GM12865 (cell line): ENCODE results near the gene TBC1D8.

Experiments
- DNase-seq: peaks from one replicate; pipeline ENCODE4 v3.0.0; 2010; ENCODE audit warnings: low read depth
- H3K4me3 ChIP-seq: 2 replicates; pipeline ENCODE4 v1.5.1; 2011; ENCODE audit warnings: mild to moderate bottlenecking, low read depth, low read length, control low read depth
- TF ChIP-seq, protein P1 (sequence below): IDR thresholded peaks from 2 replicates; pipeline ENCODE4 v1.5.1; 2011; ENCODE audit warnings: low read length, control low read depth, low read depth, inconsistent platforms; ENCODE audit not compliant: insufficient read depth; ENCODE audit errors: missing control alignments

Gene TBC1D8

DNA sequence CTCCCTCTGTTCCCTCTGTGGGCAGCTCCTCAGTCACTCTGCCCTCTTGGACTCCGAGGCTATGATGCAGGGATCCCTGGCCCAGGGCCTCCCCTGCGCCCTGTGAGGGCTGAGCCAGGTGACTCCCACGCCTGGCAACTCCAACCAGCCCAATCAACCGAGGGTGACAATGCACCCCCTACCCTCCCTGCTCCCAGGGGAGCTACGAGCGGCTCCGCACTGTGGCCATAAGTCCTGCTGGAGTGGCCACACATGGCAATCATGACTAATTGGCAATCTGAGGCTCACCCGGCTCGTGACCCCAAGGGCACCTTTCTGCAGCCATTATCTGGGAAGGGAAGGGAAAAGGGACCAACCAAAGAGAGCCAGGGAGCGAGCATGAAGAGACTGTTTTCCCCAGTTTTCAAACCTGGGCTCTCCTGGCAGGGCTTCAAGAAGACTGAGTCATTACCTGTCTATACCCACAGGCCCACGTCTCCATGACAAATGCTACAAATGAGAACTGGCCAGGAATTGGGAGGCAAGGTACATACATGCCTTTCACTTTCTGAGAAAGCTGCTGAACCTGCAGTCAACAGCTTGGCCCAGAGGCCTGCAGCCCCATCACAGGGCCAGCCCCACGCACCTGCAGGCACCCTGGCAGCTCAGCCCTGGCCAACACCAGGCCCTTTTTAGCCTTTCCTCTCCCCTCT is 104.0 kb downstream of the TBC1D8 start:
- TF ChIP-seq, protein P1, sequence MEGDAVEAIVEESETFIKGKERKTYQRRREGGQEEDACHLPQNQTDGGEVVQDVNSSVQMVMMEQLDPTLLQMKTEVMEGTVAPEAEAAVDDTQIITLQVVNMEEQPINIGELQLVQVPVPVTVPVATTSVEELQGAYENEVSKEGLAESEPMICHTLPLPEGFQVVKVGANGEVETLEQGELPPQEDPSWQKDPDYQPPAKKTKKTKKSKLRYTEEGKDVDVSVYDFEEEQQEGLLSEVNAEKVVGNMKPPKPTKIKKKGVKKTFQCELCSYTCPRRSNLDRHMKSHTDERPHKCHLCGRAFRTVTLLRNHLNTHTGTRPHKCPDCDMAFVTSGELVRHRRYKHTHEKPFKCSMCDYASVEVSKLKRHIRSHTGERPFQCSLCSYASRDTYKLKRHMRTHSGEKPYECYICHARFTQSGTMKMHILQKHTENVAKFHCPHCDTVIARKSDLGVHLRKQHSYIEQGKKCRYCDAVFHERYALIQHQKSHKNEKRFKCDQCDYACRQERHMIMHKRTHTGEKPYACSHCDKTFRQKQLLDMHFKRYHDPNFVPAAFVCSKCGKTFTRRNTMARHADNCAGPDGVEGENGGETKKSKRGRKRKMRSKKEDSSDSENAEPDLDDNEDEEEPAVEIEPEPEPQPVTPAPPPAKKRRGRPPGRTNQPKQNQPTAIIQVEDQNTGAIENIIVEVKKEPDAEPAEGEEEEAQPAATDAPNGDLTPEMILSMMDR = no peak
- DNase-seq = peak; percentile 58
- no peak overlapping the region for H3K4me3 ChIP-seq

DNA sequence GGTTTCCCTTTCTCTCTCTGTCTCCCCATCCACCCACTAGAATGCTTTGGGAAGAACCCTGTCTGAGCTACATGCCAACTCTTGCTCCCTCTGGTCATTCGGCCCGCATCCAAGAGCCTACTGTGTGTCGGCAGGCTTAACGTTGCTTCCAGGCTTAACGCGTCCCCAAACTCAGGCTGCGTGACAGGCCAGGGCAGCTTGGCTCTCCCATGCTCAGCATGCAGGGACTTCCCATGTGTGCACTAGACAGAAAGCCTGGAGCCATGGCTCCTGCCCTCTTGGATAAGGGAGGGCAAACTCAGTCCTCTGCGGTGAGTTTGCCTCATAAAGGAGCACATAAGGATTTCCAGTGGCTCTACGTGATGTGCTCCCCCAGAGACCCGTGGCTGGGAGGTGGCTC is 105.9 kb downstream of the TBC1D8 start:
- DNase-seq = no peak
- no peak overlapping the region for H3K4me3 ChIP-seq
- TF ChIP-seq, protein P1 = no peak

DNA sequence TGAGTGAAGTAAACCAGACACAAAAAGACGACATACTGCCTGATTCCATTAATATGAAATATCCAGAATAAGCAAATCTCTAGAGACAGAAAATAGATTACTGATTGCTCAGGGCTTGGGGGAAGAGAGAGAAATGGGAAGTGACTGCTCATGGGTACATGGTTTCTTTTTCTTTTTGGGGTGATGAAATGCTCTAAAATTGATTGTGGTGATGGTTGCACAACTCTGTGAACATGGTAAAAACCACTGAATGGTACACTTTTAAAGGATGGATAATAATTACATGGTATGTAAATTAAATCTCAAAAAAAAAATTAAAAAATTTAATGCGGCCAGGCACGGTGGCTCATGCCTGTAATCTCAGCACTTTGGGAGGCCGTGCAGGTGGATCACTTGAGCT is 109.8 kb downstream of the TBC1D8 start:
- TF ChIP-seq, protein P1 = no peak
- no peak for DNase-seq
- no peak overlapping the region for H3K4me3 ChIP-seq

DNA sequence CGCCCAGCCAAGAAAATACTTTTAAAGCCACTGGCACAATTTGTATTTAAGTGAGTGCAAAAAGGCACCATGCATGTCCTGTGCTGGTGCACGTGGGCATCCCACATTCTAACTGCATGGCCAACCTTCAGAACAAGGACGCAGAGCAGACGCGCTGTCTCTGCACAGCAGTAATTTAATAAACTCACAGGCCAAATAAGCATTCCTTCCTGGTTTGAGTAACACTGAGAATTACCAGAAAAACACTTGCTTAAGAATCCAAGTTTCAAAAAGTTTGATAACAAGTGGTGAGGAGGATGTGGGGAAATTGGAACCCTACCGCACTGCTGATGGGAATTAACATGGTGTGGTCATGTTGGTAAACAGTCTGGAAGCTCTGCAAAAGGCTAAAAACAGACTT is 110.4 kb downstream of the TBC1D8 start:
- H3K4me3 ChIP-seq = no peak overlapping the region
- DNase-seq = no peak
- TF ChIP-seq, protein P1 = no peak

DNA sequence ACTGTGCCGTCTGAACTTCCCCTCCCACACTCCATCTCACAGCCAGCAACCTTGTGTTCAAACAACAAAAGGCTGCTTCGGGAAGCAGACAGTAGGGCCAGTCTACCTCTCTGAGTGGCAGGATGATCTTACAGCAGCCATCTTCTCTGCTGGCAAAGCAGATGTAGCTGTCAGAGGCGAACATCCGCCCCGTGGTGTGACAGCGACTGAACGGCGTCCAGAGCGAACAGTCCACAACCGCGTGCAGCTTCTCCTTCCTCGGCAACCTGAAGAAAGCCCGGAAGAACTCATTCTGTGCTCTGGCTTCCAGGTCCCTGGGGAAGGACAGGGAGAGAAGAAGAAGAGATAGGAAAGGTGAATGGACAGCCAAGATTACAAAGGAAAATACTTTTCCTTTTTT is 111.1 kb downstream of the TBC1D8 start:
- TF ChIP-seq, protein P1 = no peak
- no peak overlapping the region for H3K4me3 ChIP-seq
- DNase-seq = no peak

DNA sequence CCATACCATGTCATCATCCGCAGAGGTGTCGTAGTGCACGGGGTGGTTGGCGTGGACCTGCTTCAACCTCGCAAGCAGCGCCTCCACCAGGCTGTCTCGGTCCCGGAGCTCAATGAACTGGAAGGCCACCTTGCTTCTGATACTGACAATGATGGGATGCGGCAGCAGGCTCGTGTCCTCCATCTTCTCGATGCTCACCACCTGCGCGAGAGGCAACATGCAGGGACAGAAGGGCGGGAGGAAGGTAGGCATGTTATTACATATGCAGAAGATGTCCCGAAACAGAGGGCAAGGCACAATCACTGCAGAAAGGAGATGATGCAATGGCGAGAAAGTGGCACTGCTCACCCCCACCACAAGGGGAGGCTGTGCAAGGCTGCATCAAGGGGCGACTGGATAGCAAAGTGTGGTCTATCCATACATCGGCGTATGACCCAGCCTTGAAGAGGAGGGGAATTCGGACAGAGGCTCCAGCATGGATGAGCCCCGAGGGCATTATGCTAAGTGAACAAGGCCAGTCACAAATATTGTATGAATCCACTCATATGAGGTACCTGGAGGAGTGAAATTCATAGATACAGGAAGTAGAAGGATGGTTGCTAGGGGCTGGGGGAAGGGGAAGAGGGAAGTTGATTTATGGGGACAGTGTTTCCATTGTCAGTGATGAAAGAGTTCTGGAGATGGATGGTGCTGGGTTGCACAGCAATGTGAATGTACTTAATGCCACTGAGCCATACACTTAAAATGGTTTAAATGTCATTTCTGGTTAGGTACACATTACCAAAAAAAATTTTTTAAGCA is 112.5 kb downstream of the TBC1D8 start:
- peak; percentile 35 for DNase-seq
- TF ChIP-seq, protein P1 = peak; percentile 65
- no peak overlapping the region for H3K4me3 ChIP-seq
